ENCODE data around the gene SGSM2.
"Not testable (repeated sequence)": the region's sequence is repeated elsewhere in the genome, so short reads cannot be mapped to it uniquely, and the experiment has no call there.

The SGSM2 gene, protein sequence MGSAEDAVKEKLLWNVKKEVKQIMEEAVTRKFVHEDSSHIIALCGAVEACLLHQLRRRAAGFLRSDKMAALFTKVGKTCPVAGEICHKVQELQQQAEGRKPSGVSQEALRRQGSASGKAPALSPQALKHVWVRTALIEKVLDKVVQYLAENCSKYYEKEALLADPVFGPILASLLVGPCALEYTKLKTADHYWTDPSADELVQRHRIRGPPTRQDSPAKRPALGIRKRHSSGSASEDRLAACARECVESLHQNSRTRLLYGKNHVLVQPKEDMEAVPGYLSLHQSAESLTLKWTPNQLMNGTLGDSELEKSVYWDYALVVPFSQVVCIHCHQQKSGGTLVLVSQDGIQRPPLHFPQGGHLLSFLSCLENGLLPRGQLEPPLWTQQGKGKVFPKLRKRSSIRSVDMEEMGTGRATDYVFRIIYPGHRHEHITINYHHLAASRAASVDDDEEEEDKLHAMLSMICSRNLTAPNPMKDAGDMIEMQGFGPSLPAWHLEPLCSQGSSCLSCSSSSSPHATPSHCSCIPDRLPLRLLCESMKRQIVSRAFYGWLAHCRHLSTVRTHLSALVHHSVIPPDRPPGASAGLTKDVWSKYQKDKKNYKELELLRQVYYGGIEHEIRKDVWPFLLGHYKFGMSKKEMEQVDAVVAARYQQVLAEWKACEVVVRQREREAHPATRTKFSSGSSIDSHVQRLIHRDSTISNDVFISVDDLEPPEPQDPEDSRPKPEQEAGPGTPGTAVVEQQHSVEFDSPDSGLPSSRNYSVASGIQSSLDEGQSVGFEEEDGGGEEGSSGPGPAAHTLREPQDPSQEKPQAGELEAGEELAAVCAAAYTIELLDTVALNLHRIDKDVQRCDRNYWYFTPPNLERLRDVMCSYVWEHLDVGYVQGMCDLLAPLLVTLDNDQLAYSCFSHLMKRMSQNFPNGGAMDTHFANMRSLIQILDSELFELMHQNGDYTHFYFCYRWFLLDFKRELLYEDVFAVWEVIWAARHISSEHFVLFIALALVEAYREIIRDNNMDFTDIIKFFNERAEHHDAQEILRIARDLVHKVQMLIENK

DNA sequence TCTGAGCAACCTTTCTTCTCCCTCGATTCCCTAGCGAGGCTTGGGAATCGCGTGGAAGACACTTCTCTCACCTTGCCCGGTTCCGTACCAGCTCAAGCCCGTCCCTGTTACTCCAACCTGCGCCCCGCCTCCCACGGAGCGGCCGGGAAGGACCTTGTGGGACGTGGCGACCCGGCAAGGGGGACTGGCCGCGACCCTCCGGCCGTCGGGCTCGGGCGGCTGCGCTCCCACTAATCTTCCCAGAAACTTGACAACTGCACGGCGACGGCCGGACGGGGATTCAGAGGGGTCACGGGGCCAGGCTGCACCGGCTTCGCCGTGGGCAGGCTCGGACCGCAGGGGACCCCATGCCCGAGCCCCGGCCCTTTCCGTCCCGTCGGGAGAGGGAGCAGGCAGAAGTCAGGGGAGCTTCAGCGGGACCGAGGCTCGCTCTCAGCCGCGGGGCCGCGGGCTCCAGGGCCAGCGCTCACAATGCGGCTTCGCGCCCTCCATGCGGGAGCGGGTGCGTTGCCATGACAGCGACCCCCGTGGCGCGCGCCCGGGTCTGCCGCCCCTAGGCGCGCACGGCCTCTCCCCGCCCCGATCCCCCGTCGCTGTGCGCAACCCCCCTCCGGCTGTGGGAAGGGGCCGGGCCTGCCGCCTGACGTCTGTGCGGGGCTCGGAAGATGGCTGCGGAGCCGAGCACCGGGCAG, at the start of gene SGSM2:
TSS of gene SGSM2 (plus strand) at position 650 of the 692 bp plus-strand sequence. CDS start 188 bp downstream, outside the sequence.
- peak; percentile 82 for DNase-seq

DNA sequence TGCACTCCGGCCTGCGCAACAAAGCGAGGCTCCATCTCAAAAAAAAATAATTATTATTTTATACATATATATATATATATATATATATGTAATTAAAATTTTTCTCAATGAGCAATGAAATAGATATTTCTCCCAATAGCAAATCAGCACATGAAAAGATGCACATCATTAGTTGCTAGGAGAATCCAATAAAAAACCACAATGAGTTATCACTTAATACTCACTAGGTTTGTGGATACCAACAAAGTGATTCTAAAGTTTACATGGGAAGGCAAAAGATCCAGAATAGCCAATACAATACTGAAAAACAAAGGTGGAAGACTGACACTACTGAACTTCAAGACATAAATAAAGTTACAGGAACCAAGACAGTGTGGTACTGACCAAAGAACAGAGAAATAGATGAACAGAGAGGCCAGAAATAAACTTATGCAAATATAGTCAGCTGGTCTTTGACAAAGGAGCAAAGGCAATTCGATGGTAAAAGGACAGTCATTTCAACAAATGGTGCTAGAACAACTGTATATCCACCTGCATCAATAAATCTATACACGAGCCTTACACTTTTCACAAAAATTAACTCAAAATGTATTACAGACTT, 47.3 kb upstream of the SGSM2 start:
- DNase-seq, result no peak

DNA sequence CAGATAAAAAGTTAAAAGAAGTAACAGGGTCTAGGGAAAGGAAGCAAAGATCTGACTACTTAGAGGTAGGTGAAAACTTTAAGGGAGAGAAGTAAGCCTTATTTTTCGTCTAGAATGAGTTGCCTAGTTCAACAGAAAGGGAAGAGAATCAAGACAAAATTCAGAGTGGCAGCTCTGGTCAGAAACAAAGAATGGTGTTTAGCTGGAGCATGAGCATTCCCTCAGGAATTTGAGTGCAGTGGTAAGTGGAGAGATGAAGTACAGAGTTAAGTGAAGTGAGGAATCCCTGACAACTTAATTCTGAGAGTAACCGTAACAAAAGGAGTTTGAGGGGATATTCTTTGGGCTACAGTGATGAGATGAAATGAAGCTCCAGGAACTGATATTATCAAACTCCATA, 45.2 kb upstream of the SGSM2 start:
- DNase-seq, result no peak

DNA sequence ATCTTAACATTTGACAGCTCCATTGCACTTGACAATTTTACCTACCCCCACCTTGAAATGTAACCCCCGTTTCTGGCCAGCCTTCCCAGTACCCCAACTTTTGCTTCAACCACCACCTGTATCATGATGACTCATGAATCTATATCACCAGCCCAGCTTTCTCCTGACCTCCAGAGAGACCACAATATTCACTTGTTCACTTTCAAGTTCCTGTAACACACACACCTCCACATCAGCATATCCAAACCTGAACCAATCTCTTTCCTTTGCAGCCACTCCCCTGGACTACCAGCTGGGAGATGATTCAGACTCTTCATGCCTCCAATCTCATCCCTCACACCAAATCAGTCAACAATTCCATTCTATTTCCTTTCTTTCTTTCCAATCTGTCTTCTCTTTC, 41.7 kb upstream of the SGSM2 start:
- no peak for DNase-seq

DNA sequence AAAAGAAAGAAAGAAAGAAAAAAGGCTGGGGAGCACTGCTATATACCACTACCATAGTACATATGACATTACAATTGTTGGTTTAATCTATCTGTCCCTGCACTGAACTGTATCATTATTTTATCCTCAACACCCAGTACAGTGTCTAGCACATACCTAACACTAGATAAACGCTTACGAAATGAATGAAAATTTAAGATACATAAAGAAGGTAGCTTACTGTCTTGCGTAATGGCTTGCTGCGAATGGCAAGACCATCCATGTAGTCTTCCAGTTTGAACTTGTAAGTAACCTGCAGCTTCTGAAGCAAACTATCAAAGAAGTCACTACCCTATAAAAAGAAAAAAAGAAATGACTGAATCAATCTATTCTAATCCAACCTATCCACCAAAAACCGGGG, 40.3 kb upstream of the SGSM2 start:
- DNase-seq, result no peak

DNA sequence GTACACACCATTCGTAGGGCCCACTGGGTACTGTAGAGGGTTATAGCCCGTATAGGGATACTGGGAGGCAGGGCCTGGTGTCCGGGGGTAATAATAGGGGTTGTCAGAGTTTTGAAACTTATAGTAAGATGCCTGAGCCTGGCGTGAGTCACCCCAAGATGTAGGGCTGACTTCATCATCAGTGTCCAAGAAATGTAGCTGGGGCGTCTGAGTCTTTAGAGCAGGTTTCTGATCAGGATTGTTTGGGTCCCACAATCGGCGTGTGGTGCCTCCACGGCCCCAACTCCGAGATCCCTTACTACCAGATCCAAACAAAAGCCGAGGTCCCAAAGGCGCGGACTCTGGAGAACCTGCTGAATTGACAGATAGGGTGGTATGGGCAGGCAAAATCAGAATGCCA, 38.2 kb upstream of the SGSM2 start:
- DNase-seq, result no peak

DNA sequence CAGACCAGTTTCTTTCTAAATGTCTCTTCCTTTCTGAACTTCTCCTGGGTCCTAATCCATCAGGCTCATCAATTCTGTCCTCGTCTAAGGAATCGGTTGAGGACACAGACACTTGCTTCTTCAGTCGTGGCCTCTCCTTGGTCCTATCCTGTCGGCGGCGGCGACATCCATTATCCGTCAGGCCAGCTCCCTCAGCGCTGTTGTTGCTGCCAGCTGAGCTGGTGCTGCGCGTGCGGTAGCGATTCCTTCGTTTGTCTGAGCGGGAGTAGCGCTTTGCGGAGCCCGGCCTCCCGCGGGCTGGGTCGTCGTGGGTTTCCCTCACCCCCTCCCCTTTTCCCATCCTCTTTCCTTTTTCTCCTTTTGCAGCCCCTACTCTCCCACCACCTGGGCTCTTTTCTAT, 37.5 kb upstream of the SGSM2 start:
- DNase-seq, result no peak

DNA sequence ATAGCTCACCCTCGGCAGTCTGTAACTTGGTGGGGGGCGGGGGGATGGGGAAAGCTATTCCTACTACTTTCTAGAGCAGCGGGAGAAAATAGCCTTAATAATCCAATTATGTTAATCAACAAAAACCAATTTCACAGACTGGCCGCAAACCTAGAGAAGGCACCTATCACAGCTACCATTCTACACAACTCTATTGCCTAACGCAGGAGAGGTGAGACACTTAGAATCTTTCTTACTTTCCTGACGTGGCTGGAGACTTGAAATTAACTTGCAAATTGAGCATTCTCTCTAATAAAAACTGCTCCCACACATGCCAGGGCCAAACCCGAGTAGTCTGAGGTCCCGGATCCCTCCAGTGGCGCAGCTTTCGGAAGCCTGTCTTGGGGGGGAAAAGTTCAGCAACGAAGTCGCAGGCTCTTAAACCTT, 34.5 kb upstream of the SGSM2 start:
- DNase-seq, result no peak

DNA sequence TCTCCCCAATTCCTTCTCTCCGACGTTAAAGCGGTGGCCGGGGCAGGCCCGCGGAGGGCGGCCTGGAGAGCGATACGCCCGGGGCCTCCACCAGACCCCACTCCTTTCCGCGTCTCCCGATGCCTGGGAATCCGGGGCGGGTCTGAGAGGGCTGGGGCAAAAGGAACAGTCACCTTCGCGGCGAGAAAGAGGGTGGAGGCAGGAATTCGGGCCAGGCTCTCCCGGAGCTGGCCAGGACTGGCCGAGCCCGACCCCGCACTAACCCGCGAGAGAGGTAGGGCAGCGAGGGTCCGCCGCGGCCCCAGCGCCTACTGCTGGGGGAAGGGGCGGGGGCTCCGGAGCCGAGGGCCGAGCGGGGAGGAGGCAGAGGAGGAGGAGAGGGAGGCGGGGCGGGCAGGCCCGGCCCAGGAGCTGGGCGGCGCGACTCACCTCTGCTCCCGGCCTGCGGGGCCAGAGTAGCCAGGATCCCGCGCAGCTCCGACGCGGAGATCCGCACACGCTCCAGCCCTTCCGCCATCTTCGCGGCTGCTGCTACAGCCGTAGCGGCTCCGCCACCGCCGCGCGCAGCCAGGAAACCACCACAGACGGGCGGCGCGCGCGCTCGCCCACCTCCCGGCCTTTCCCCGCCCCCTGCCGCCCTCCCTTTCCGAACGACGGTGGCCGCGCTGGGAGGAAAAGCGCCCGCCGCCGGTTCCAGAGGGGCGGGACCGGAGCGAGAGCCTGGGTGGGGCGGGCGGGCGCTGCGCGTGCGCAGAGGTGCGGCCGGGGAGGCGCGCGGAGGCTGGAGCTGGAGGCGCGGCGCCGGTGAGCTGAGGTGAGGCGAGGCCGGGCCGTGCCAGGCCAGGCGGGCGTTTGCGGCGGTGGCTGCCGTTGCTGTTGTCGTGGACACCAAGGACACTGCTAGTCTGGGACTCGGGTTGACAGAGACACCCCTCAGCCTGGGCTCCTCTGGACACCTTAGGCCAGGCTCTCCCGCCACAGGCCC, 33.8 kb upstream of the SGSM2 start, which contains the start of the genes SMG6 and SRR:
TSS of gene SMG6 (minus strand) at position 582 of the 985 bp plus-strand sequence. CDS start at position 517, 65 bp downstream.
TSS of gene SRR (plus strand) at position 747 of the 985 bp plus-strand sequence. CDS start 11,611 bp downstream, outside the sequence.
- peak; percentile 96 for DNase-seq

DNA sequence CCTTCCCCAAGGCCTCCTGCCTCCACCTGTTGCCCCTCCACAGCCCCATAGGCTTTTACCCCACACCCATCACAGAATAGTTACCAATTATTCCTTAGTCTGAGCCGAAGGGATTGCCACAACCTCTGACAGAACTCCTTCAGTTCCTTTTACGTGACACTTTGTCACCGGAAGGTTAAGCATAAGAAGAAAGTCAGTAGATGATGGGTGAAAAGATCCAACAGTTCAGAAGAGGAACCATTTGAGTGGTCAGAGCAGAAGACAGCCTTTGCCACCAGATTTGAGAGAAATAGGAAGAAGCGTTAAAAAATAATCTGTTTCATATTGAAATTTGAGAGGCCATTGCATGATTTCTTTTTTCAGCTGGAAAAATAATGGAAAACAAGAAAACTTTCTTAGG, 32.4 kb upstream of the SGSM2 start:
- no peak for DNase-seq

DNA sequence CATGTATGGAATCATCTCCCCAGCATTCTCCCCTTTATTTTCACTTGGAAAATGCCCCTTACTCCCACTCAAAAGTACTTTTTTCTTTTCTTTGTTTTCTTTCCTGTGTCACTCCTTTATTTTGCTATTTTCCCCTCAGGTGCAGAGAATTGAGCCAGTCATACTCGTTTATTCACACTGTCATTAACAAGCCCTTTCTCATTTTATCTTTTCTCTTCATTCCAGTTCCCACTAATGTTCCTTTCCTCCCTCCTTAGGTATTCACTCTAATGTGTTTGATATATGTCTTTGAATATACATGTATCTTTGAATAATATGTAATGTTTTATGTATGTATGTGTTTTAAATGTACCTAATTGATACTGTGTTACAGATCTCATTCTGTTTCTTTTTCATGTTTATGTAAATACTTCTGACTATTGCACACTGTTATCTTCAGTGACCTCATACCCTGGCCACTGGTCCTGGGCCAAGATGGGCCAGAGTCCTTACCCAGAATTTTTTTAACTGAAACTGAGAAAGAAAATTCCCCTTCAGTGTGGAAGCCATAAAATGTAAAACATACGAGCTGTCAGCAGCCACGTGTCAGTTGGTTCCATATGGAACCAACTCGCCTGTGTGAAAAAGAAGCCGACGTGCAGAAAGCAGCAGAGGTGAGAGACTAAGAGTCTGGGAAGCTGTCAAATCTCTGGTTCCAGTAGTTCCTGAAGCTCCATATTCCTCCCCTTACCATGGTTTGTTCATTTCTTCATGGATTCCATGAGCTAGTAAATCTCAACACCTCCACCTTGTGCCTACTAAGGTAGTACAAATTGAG, 27.8 kb upstream of the SGSM2 start:
- DNase-seq, result no peak

DNA sequence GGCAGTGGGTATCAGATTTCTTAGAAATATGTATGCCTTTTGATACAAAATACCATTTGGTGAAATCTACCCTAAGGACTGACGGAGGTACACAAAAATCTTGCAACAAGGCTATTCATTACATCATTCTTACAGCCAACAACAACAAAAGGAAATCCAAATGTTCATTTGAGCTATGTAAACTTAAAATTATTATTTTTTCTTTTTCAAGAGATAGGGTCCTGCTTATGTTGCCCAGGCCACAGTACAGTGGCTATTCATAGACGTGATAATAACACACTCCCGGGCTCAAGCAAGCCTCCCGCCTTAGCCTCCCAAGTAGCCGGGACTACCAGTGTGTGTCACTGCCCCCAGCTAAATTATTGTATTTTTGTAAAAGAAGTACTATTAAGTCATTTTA, 24.6 kb upstream of the SGSM2 start:
- no peak for DNase-seq

DNA sequence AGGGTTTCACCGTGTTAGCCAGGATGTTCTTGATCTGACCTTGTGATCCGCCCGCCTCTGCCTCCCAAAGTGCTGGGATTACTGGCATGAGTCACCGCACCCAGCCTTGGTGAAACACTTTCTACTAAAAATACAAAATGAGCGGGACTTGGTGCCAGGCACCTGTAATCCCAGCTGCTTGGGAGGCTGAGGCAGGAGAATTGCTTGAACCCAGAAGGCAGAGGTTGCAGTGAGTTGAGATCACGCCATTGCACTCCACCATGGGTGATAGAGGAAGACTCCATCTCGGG, 20.4 kb upstream of the SGSM2 start:
- DNase-seq, result not testable (repeated sequence)

DNA sequence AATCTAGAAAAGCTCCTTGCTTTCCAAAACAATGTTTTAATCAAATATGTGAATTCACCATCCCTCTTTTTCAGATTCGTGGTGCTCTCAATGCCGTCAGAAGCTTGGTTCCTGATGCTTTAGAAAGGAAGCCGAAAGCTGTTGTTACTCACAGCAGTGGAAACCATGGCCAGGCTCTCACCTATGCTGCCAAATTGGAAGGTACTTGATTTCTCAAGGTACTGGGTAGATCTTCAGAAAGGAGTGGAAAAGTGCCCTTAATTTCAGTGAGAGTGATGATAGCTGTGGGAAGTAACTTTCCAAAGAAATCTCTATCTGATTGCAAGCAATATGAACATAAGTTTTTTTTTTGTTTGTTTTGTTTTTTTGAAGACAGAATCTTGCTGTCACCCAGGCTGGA, 19.5 kb upstream of the SGSM2 start:
- no peak for DNase-seq

DNA sequence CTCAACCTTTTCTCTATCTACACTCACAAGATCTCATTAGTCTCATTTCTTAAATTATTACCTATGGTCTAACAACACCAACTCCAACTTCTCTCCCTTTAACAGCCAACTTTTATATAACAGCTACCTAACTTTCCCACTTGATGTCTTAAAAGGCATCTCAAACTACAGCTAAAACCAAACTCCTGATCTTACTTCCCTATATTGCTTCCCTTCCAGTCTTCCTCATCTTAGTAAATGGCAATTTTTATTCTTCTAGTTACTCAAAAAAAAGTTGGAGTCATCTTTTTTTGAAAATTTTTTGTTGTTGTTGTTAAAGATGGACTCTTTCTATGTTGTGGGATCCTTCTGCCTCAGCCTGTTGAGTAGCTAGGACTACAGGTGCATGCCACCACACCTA, 18.2 kb upstream of the SGSM2 start:
- no peak for DNase-seq

DNA sequence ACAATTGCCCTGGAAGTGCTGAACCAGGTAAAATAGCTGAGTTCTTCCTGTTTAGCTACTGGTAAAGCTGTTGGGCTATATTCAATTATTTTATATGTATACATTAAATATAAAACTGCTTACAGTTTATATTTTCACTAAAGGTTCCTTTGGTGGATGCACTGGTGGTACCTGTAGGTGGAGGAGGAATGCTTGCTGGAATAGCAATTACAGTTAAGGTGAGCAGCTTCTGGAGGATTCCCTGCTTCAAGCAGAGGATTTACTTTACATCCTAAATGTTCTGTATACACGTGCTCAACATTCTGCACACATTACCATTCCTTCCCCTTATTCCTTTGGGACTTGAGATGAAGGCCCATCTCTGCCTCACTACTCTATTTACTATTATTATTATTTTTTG, 15.9 kb upstream of the SGSM2 start:
- no peak for DNase-seq

DNA sequence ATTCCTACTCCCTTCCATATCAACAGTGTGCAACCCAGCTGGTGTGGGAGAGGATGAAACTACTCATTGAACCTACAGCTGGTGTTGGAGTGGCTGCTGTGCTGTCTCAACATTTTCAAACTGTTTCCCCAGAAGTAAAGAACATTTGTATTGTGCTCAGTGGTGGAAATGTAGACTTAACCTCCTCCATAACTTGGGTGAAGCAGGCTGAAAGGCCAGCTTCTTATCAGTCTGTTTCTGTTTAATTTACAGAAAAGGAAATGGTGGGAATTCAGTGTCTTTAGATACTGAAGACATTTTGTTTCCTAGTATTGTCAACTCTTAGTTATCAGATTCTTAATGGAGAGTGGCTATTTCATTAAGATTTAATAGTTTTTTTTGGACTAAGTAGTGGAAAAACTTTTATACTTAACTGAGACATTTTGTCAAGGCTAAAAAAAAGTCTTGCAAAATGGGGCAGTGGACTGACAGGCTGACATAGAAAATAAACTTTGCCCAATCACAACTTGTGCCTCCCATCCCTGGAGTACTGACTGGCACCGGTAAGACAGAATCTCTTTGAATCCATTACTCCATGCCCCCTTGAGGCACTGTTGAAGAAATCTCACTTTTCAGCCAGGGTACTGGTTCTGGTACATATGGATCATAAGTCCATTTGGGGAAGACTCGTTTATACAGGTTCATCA, 13.5 kb upstream of the SGSM2 start:
- DNase-seq, result no peak

DNA sequence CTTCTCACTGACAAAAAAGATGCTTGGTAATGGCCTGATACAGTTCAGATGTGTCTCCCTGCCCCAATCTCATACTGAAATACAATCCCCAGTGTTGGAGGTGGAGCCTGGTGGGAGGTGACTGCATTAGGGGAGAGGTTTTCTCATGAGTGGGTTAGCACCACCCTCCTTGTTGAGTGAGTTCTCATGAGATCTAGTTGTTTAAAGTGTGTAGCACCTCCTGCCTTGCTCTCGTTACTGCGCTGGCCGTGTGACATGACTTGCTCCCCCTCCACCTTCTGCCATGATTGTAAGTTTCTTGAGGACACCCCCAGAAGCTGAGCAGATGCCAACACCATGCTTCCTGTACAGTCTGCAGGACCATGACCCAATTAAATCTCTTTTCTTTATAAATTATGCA, 6.0 kb upstream of the SGSM2 start:
- no peak for DNase-seq

DNA sequence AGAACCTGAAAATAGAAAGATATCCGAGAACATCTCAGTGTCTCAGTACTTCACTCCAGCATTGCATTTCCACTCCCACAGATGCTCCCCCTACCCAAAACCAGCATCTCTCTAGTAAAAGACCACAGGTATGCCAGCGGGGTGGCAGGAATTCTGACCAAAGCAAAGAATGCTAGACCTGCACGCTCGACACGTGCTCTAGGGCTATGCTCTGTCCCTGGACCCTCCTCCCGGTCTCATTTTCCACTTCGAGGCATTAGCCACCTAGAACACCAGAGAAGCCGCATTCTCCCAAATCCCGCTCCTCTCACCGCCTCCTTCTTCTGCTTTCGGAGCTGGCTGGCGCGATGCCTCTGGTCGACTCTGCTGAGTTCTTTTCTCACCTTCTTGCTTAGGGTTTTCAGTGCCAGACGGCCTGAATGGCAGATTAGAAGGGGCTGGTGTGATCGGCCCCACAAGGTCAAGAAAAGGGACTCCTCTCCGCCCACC, 1.5 kb upstream of the SGSM2 start:
- no peak for DNase-seq
